ENCODE measurements around the gene POU2F3. TPM values are rescaled to one million over a fixed set of nuclear protein-coding genes. Genes with fewer than 3 reads are reported as not detected.

POU2F3 gene
- polyA plus RNA-seq, 3 donors, result 0.37 to 0.54 TPM; not detected in 1

GRCh38 chr11:120199613-120200012 is 40.3 kb upstream of the POU2F3 start:
- Mint-ChIP-seq H3K27me3 (ENCODE audit: low read depth in 3 of 3) (peaks cover 8 to 28% (median 16%) of the 10 kb centered on the region in 3 donors), H3K27ac (peak overlapping the region in 1 of 7 donors; percentile 32), H3K4me3 (no peak overlapping the region), H3K4me1 (peaks cover 3% of the 10 kb centered on the region), H3K36me3 (no peaks in the 10 kb centered on the region), H3K9me3 (no peaks in the 10 kb centered on the region)
- Histone ChIP-seq H3K79me2 (ENCODE audit: insufficient read depth, low read length) (no peaks in the 10 kb centered on the region), H3K4me1 (ENCODE audit: control insufficient read depth in 1 of 2, insufficient read depth in 2 of 2, low read length in 2 of 2) (no peaks in the 10 kb centered on the region), H3K4me3 (replicated peaks in 1 of 3; ENCODE audit: low read depth in 2 of 3, low read length in 3 of 3) (no peak overlapping the region), H3K27me3 (ENCODE audit: control insufficient read depth in 2 of 2, insufficient read depth in 2 of 2, low read length in 2 of 2) (no peaks in the 10 kb centered on the region), H2AFZ (ENCODE audit: insufficient read depth, low read depth, low read length, poor library complexity, severe bottlenecking) (no peak overlapping the region), H3K4me2 (replicated peaks; ENCODE audit: extremely low read depth, low read length, poor library complexity, severe bottlenecking) (no peak overlapping the region), H3K36me3 (replicated peaks in 1 of 2; ENCODE audit: control insufficient read depth in 1 of 2, insufficient read depth in 2 of 2, low read length in 2 of 2) (no peaks in the 10 kb centered on the region), H4K20me1 (ENCODE audit: insufficient read depth, low read length) (no peaks in the 10 kb centered on the region), H3K9ac (ENCODE audit: insufficient read depth, low read length, poor library complexity, severe bottlenecking) (no peak overlapping the region), H3K27ac (ENCODE audit: low read depth in 1 of 2, low read length in 2 of 2) (no peak overlapping the region), H3K9me3 (replicated peaks in 1 of 2; ENCODE audit: control insufficient read depth in 1 of 2, insufficient read depth in 1 of 2, low read length in 2 of 2) (no peaks in the 10 kb centered on the region)
- intact Hi-C loops (cut with micrococcal nuclease), result no loop called here
- TF ChIP-seq, protein P1, sequence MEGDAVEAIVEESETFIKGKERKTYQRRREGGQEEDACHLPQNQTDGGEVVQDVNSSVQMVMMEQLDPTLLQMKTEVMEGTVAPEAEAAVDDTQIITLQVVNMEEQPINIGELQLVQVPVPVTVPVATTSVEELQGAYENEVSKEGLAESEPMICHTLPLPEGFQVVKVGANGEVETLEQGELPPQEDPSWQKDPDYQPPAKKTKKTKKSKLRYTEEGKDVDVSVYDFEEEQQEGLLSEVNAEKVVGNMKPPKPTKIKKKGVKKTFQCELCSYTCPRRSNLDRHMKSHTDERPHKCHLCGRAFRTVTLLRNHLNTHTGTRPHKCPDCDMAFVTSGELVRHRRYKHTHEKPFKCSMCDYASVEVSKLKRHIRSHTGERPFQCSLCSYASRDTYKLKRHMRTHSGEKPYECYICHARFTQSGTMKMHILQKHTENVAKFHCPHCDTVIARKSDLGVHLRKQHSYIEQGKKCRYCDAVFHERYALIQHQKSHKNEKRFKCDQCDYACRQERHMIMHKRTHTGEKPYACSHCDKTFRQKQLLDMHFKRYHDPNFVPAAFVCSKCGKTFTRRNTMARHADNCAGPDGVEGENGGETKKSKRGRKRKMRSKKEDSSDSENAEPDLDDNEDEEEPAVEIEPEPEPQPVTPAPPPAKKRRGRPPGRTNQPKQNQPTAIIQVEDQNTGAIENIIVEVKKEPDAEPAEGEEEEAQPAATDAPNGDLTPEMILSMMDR (IDR thresholded peaks at IDR 0.05), result no peak
- 100% methylated on average over 3 of the region's 9 CpGs for WGBS (ENCODE audit: insufficient coverage)
- no peak for DNase-seq

DNA sequence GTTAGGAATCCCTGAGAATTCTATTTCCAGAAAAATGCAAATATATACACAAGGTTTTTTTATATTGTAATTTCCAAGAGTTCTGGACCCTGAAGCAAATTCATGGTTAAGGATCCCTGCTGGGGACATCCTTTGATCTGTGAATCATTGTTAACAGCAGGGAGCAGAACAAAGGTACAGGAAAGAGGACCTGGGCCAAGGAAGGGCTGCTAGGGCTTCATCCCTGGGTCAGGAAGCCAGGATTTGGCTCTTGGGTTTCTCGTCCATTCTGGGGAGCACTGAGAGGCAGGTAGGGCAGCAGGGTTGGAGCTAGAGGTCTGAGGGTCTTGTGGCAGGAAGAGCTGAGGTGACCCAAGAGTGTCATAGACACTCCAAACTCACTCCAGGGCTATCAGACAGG is 39.3 kb upstream of the POU2F3 start:
- Histone ChIP-seq H2AFZ (ENCODE audit: insufficient read depth, low read depth, low read length, poor library complexity, severe bottlenecking) (no peak overlapping the region), H4K20me1 (ENCODE audit: insufficient read depth, low read length) (no peaks in the 10 kb centered on the region), H3K4me2 (replicated peaks; ENCODE audit: extremely low read depth, low read length, poor library complexity, severe bottlenecking) (no peak overlapping the region), H3K9ac (ENCODE audit: insufficient read depth, low read length, poor library complexity, severe bottlenecking) (no peak overlapping the region), H3K79me2 (ENCODE audit: insufficient read depth, low read length) (no peaks in the 10 kb centered on the region), H3K36me3 (replicated peaks in 1 of 2; ENCODE audit: control insufficient read depth in 1 of 2, insufficient read depth in 2 of 2, low read length in 2 of 2) (no peaks in the 10 kb centered on the region), H3K4me3 (replicated peaks in 1 of 3; ENCODE audit: low read depth in 2 of 3, low read length in 3 of 3) (no peak overlapping the region), H3K27me3 (ENCODE audit: control insufficient read depth in 2 of 2, insufficient read depth in 2 of 2, low read length in 2 of 2) (no peaks in the 10 kb centered on the region), H3K9me3 (replicated peaks in 1 of 2; ENCODE audit: control insufficient read depth in 1 of 2, insufficient read depth in 1 of 2, low read length in 2 of 2) (no peaks in the 10 kb centered on the region), H3K27ac (ENCODE audit: low read depth in 1 of 2, low read length in 2 of 2) (no peak overlapping the region), H3K4me1 (ENCODE audit: control insufficient read depth in 1 of 2, insufficient read depth in 2 of 2, low read length in 2 of 2) (peaks cover 2% of the 10 kb centered on the region in 2 donors)
- Mint-ChIP-seq H3K27me3 (ENCODE audit: low read depth in 3 of 3) (peaks cover 6 to 25% (median 14%) of the 10 kb centered on the region in 3 donors), H3K4me3 (no peak overlapping the region), H3K36me3 (peaks cover 0 to 4% of the 10 kb centered on the region in 2 donors), H3K9me3 (no peaks in the 10 kb centered on the region), H3K4me1 (peaks cover 10% of the 10 kb centered on the region), H3K27ac (no peak overlapping the region)
- no peak for DNase-seq
- TF ChIP-seq, protein P1 (IDR thresholded peaks at IDR 0.05), result no peak
- intact Hi-C loops (cut with micrococcal nuclease), result no loop called here
- WGBS (ENCODE audit: insufficient coverage), result no CpG with 5 or more reads among the region's 1 CpG

All from CD14-positive monocyte (primary cell).